ENCODE results near the gene FMN2. TPM values are rescaled to one million over a fixed set of nuclear protein-coding genes. Genes with fewer than 3 reads are reported as not detected.

The FMN2 gene
- total RNA-seq, 1 experiment from 2014 or later = 0.59 TPM

GRCh38 chr1:240192851-240193250 lies 101.2 kb downstream of the FMN2 start:
- Mint-ChIP-seq H3K27me3 (ENCODE audit: low read depth) (no peaks in the 10 kb centered on the region), H3K9me3 (no peaks in the 10 kb centered on the region), H3K36me3 (ENCODE audit: insufficient read depth in 1 of 3, low read depth in 3 of 3) (no peaks in the 10 kb centered on the region), H3K4me1 (peaks cover 3 to 4% of the 10 kb centered on the region in 2 experiments; a peak in 2 of 4 replicates), H3K27ac (no peak overlapping the region), H3K4me3 (no peak overlapping the region)
- Histone ChIP-seq H4K8ac (replicated peaks; ENCODE audit: insufficient read length, low read depth, low read length) (no peak overlapping the region), H3K14ac (ENCODE audit: insufficient read depth, low read length) (no peak overlapping the region), H2BK15ac (ENCODE audit: low read depth, low read length) (no peak overlapping the region), H3K56ac (ENCODE audit: insufficient read length, low read depth, low read length) (no peak overlapping the region), H3K4me2 (ENCODE audit: insufficient read depth, insufficient read length, low read length) (no peak overlapping the region), H3K4ac (ENCODE audit: low read depth, low read length) (no peak overlapping the region), H4K20me1 (ENCODE audit: control insufficient read depth, insufficient read depth, insufficient read length) (no peaks in the 10 kb centered on the region), H2BK20ac (ENCODE audit: low read depth, low read length, poor library complexity, severe bottlenecking) (no peak overlapping the region), H3K4me1 (ENCODE audit: insufficient read depth, low read length) (no peaks in the 10 kb centered on the region), H3K79me1 (ENCODE audit: insufficient read depth, low read depth, low read length, poor library complexity, severe bottlenecking) (no peaks in the 10 kb centered on the region), H2AFZ (ENCODE audit: low read length) (no peak overlapping the region), H3K18ac (ENCODE audit: insufficient read length, low read depth, low read length) (no peak overlapping the region), H2BK12ac (ENCODE audit: insufficient read length, low read depth, low read length) (no peak overlapping the region), H3T11ph (ENCODE audit: low read length) (no peak overlapping the region), H2AK5ac (ENCODE audit: insufficient read length, low read length) (no peak overlapping the region), H4K91ac (ENCODE audit: insufficient read length, low read depth, low read length) (no peak overlapping the region), H2BK5ac (ENCODE audit: insufficient read length, low read length) (no peak overlapping the region), H4K5ac (ENCODE audit: insufficient read length, low read depth, low read length) (no peak overlapping the region), H3K23me2 (ENCODE audit: insufficient read length, low read depth, low read length, poor library complexity, severe bottlenecking) (no peaks in the 10 kb centered on the region), H3K27ac (ENCODE audit: insufficient read length, low read depth, low read length) (no peak overlapping the region), H3K9me3 (ENCODE audit: control insufficient read depth, low read depth, low read length) (no peaks in the 10 kb centered on the region), H3K27me3 (ENCODE audit: insufficient read depth, low read length) (no peaks in the 10 kb centered on the region), H3K79me2 (ENCODE audit: insufficient read depth, low read length) (no peaks in the 10 kb centered on the region), H3K9ac (ENCODE audit: extremely low read depth, insufficient read length, low read length) (no peak overlapping the region), H2BK120ac (ENCODE audit: low read depth, low read length, poor library complexity, severe bottlenecking) (no peak overlapping the region), H3K23ac (ENCODE audit: insufficient read length, low read depth, low read length) (no peak overlapping the region)
- no peak for TF ChIP-seq CTCF (conservative IDR thresholded peaks at IDR 0.05)
- no peak for DNase-seq
- WGBS (ENCODE audit: extremely low coverage, insufficient read length, low lambda C conversion rate) = no CpG with 5 or more reads among the region's 2 CpGs
